ENCODE results near the gene LASP1.

LASP1 gene

DNA sequence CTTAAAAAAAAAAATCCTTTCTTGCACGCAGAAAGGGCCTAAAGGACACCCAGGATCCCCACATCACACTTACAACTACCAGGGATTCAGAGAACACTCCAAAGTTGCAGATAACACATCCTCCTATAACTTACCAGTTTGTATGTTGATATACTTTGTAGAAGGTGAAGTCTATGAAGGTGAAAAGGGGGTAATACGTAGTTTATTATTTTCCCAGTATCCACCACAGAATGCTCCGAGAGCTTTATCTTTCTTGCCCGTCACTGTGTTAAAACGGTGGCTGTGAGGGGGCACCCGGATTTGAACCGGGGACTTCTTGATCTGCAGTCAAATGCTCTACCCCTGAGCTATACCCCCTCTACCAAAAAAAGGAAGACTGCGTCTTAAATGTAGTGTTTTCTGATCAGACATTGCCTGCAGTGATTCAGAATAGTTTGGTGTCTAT is 8.4 kb upstream of the LASP1 start:
- Mint-ChIP-seq H3K27ac (peak overlapping the region; percentile 86), H3K9me3 (no peaks in the 10 kb centered on the region), H3K4me3 (peak overlapping the region; percentile 6), H3K4me1 (peaks cover 7% of the 10 kb centered on the region), H3K27me3 (no peaks in the 10 kb centered on the region), H3K36me3 (ENCODE audit: low read depth) (no peaks in the 10 kb centered on the region)
- DNase-seq (peak; percentile 52), ATAC-seq (peak; percentile 95)

DNA sequence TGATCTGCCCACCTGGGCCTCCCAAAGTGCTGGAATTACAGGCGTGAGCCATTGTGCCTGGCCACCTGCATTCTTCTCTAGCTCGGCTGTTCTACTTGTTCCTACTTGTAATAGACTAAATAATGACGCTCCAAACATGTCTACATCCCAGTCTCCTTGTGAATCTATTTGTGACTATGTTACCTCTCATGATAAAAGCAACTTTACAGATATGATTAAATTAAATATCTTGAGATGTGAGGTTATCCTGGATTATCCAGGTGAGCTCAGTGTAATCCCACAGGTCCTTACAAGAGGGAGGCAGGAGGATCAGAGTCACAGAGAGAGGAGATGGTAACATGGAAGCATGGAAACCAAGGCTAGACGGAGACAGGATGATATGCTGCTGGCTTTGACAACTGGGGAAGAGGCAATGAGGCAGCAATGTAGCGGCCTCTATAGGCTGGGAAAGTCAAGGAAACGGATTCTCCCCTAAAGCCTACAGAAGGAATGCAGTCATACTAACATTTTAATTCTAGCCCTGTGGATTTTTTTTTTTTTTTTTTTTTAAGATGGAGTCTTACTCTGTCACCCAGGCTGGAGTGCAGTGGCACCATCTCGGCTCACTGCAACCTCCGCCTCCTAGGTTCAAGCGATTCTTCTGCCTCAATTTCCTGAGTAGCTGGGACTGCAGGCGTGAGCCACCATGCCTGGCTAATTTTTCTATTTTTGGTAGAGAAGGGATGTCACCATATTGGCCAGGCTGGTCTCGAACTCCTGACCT is 5.0 kb upstream of the LASP1 start:
- H3K36me3 Mint-ChIP-seq (ENCODE audit: low read depth), result peaks cover 2% of the 10 kb centered on the region

DNA sequence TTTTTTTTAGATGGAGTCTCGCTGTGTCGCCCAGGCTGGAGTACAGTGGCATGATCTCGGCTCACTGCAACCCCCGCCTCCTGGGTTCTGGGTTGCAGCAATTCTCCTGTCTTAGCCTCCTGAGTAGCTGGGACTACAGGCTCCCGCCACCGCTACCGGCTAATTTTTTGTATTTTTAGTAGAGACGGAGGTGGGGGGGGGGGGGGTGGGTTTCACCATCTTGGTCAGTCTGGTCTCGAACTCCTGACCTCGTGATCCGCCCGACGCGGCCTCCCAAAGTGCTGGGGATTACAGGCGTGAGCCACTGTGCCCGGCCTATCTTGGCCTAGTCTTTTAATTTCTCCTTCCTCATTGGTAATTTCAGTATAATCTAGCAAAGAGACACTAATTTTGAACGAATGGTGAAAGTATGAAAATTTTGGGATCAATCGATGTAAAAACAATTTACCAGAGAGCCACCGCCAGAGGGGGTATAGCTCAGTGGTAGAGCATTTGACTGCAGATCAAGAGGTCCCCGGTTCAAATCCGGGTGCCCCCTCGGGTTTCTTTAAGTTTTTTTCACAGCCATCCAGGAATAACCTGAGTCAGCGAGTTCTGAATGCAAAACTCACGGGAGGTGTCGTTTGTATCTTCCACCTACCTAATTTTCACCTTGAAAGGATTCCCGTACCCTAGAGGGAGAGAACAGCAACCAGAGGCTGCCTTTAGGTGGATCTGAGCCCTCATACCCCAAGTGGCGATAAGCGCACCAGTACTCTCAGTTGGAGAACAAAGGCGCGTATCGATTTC is 2.5 kb upstream of the LASP1 start:
- ATAC-seq (no peak), DNase-seq (peak; percentile 74)
- Mint-ChIP-seq H3K4me1 (peaks cover 38% of the 10 kb centered on the region), H3K27me3 (peaks cover 6% of the 10 kb centered on the region), H3K9me3 (no peaks in the 10 kb centered on the region), H3K4me3 (peak overlapping the region; percentile 93), H3K27ac (peak overlapping the region; percentile 99), H3K36me3 (ENCODE audit: low read depth) (peaks cover 6% of the 10 kb centered on the region)

More for the DNA sequence above, 5.0 kb upstream of the LASP1 start:
- Mint-ChIP-seq H3K4me3 (no peak overlapping the region), H3K9me3 (no peaks in the 10 kb centered on the region), H3K27ac (no peak overlapping the region), H3K4me1 (peaks cover 29% of the 10 kb centered on the region), H3K27me3 (peaks cover 6% of the 10 kb centered on the region)
- DNase-seq (no peak), ATAC-seq (no peak)

DNA sequence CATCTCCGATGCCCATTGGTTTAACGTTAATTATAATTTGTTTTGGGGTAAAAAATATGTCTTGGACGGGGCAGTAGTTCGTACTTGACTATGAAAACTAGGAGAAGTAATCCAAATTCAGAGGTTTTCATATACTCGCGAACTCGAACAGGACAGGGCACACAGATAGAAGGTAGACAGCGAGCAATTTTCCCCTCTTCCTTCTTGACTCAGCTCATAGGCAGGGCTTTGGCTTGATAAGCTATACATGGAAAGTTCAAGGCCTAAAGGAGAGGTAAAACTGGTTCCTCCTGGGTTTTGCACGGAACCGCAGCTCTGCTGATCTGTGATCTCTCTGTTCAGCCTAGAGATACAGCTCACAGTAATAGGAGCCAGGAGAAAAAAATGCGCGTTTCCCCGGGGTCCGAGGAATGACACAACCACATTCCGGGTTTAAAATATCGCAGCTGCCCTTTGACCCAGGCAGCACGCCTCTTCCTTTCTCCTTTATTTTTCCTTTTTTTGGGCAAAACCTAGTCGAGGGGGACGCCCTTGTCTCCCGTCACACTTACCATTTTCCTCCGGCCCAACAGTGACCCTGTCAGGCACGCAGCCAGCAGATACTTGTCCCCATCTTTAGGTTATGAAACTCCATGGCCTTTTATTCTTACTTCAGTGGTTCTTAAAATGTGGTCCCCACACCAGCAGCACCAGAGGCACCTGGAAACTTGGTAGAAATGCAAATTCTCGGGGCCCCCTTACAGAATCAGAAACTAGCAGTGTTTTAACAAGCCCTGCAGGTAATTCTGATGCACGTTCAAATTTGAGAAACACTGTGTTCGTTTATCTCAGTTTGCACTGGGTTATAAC is 1.7 kb upstream of the LASP1 start:
- H3K27me3 Mint-ChIP-seq, result peaks cover 6% of the 10 kb centered on the region
- peak overlapping the region; percentile 93 for H3K4me3 Mint-ChIP-seq
- H3K4me1 Mint-ChIP-seq, result peaks cover 46% of the 10 kb centered on the region
- no peaks in the 10 kb centered on the region for H3K9me3 Mint-ChIP-seq
- DNase-seq (peak; percentile 52), ATAC-seq (peak; percentile 6)
- H3K27ac Mint-ChIP-seq, result peak overlapping the region; percentile 99
- peaks cover 6% of the 10 kb centered on the region for H3K36me3 Mint-ChIP-seq (ENCODE audit: low read depth)

DNA sequence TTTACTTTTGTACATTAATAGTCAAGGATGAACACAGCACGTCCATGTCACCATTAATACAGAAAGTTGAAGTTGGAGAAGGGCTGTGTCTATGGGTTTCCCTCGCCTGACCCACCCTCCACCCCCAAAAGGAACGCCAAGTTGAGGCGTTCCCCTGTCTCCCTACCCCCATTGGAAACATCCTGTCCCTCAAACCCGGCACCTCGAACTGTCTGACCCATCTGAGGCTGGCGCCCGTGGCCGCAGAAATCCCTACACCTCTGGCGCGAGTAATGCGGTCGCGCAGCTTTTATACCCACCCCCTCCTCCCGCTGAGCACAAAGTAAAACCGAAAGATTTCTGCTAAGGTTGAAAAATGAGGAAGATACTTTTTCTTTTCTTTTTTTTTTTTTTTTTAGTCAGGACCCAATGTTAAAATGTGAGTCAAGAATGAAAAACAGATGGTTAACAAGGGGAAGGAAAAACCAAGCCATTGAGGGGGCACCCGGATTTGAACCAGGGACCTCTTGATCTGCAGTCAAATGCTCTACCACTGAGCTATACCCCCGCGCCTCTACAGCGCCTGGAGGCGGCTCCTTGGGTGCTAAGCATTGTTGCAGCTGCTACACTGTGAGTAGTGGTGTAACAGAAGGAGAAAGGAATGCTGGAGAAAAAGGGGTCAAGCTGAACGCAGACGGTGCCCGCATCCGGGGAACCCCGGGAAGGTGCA is 887 bp upstream of the LASP1 start:
- peak overlapping the region; percentile 93 for H3K4me3 Mint-ChIP-seq
- no peaks in the 10 kb centered on the region for H3K9me3 Mint-ChIP-seq
- H3K36me3 Mint-ChIP-seq (ENCODE audit: low read depth), result peaks cover 6% of the 10 kb centered on the region
- peaks cover 6% of the 10 kb centered on the region for H3K27me3 Mint-ChIP-seq
- H3K4me1 Mint-ChIP-seq, result peaks cover 50% of the 10 kb centered on the region
- ATAC-seq (peak; percentile 50), DNase-seq (peak; percentile 94)
- peak overlapping the region; percentile 99 for H3K27ac Mint-ChIP-seq

DNA sequence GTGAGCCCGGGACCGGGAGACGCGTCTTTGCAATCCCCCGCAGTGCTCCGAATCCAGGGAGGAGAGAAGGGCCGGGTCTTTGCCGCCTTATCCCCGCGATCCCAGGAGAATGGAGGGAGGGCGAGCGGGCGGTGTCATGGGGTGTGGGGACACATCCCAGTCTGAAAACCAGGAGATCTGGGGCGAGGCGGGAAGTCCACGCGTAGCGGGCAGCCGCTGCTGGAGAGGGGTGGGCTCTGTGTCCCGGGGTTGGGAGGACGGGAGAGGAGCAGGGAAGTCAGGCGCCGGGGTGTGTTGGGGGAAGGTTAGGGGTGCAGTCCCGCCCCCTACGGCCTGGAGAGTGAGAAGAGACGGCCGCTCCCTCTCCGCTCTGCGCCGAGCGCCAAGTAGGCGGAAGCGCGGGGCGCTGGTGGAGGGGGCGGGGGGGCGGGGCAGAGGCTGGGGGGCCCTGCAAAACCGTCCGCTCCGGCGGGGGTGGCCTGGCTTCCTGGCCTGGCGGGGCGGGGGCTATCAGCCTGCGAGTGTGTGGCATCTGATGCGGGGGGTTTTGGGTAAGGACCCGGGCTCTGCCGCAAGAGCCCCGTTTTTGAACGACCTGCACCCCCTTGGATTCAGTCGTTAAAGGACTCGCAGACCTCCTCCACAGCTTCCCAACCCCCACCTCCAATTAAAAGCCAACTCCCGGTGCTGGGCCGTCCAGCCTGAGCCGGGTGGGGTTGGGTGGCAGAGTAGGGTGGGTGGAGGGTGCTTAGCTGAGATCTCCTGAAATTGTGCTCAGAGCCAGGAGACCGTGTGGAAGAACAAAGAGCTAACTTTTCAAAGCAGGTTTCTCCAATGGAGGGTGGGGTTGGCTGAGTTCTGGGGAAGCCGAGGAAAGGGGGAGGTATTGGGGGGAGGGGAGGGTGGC is 654 bp downstream of the LASP1 start:
- ATAC-seq, result peak; percentile 33
- Mint-ChIP-seq H3K27ac (peak overlapping the region; percentile 97), H3K36me3 (ENCODE audit: low read depth) (peaks cover 6% of the 10 kb centered on the region), H3K4me3 (peak overlapping the region; percentile 92), H3K9me3 (no peaks in the 10 kb centered on the region), H3K4me1 (peaks cover 66% of the 10 kb centered on the region), H3K27me3 (peaks cover 6% of the 10 kb centered on the region)
- peak; percentile 79 for DNase-seq

DNA sequence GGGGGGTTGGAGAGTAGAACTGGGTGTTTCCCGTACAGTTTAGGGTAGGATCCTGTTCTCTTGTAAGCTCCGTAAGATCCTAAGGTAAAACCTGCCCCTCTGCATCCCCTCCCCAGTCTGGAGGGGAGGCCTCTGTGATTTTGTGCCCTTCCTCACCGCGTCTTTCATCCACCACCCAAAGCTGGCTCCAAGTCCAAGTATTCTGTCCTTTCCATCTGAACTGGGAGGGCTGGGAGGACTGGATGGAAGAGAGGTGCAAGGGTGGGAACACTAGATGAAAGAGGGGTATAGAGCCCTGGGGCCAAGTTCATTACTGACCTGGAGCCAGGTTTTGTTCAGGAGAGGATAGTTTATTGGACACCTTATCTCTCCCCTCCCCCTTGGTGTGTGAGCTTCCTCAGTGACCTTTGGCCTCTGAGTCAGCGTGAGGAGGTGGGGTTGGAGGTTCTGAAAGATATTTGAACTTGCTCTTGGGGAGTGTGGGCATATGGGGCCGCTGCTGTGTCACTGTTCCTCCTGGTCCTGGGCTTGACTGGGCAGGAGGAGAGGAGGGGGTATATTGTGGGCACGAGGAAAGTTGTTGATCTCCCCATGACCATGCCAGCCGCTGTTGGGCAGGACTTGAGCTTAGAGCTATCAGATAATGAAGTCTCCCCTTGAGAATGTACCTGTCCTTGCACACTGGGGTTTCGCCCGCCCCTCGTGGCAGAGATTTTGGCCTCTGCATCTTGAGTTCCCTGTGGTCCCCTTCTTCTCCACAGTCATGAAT is 1.6 kb downstream of the LASP1 start:
- ATAC-seq, result peak; percentile 25
- H3K4me3 Mint-ChIP-seq, result peak overlapping the region; percentile 92
- H3K4me1 Mint-ChIP-seq, result peaks cover 71% of the 10 kb centered on the region
- H3K9me3 Mint-ChIP-seq, result no peaks in the 10 kb centered on the region
- peak overlapping the region; percentile 97 for H3K27ac Mint-ChIP-seq
- peak; percentile 80 for DNase-seq
- peaks cover 6% of the 10 kb centered on the region for H3K27me3 Mint-ChIP-seq
- H3K36me3 Mint-ChIP-seq (ENCODE audit: low read depth), result peaks cover 7% of the 10 kb centered on the region

DNA sequence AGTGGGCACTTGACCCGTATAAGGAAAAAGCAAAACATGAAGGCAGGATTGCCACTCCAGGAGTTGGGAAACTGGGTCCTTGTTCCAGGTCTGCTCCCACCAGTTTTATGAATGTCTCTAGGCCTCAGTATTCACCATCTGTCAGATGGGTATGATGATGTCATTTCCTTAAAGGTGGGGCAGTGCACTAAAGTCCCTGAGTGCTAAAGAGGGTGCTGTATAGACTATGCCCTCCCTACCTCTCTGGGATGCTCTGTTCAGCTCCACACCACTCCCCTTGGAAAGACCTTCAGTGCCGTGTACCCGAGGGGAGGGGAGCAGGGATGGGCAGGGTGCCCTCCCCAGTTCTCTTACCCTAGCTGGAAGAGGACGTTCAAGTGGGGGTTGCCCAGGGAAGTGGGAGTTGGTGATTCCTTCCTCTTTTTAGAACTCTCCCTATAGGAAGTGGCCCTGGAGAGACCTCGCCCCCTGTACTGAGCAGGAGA is 2.2 kb downstream of the LASP1 start:
- Mint-ChIP-seq H3K36me3 (ENCODE audit: low read depth) (peaks cover 9% of the 10 kb centered on the region), H3K4me3 (peak overlapping the region; percentile 92), H3K4me1 (peaks cover 78% of the 10 kb centered on the region), H3K9me3 (no peaks in the 10 kb centered on the region), H3K27me3 (peaks cover 6% of the 10 kb centered on the region), H3K27ac (peak overlapping the region; percentile 97)
- DNase-seq, result no peak
- no peak for ATAC-seq

DNA sequence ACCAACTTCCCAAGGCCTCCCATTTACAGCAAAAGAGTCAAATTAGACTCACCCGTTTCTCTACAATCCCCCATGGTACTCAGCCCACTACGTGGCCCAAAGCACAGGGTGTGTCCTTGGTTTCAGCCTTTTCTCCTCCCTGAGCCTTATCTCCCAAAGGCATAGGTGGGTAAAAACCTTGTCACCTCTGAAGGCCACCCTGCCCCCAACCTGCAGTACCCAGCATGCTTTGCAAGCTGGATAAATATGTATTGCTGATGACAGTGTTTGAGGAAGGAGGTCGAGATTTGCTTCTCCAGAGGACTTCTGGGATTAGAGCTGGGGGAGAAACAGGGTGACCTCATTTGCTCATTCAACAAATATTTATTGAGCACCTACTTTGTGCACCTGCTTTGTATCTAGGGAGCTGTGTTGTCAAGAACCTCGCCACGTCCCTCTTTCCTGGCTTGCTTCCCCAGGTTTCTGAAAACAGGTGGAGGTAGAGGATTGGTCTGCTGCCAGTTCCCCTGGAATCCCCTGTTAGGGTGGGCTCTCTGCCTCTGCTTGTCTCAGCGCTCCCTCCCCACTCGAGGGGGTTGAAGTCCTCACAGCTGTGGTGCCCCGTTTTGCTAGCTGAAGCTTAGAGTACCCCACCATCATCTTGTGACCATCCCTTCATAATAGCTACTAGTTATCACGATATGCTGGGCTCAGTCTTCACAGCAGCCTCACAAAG is 3.0 kb downstream of the LASP1 start:
- H3K4me3 Mint-ChIP-seq, result peak overlapping the region; percentile 92
- no peaks in the 10 kb centered on the region for H3K9me3 Mint-ChIP-seq
- peak overlapping the region; percentile 97 for H3K27ac Mint-ChIP-seq
- DNase-seq (no peak), ATAC-seq (no peak)
- peaks cover 79% of the 10 kb centered on the region for H3K4me1 Mint-ChIP-seq
- H3K36me3 Mint-ChIP-seq (ENCODE audit: low read depth), result peaks cover 7% of the 10 kb centered on the region
- H3K27me3 Mint-ChIP-seq, result peaks cover 4% of the 10 kb centered on the region

DNA sequence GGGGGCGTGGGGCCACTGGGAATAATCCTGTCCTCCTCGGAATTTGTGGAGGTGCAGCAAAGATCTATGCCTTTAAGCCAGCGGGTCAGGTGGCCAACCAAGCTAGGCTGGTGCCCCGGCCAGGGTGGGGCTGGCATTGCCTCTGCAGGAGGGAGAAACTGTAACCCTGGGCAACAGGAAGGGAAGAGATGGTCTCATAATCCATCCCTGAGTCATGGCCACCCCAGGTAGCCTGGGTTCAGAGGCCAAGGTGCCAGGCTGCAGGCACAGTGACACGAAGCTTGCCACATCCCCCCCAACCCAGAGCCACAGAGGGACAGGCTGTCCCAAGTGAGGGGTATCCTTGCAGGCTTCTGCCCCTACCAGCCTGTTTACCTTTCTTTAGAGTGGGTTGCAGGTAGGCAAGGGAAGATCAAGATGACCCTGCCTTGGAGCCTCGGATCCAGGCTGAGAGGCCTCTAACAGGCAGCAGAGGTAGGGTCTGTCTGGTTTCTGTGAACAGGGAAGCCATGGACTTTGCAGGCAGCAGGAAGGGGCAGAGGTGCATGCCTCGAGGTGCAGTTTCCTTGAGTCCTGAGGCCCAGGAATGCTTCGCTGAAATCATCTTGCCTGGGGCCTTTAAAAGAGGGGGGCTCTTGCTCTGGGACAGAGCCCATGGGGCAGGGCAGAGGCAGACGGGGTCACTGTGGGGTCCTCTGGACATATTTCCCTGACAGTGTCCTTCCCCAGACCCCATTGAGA is 4.0 kb downstream of the LASP1 start:
- Mint-ChIP-seq H3K27me3 (peaks cover 4% of the 10 kb centered on the region), H3K27ac (peak overlapping the region; percentile 97), H3K36me3 (ENCODE audit: low read depth) (peaks cover 8% of the 10 kb centered on the region), H3K9me3 (no peaks in the 10 kb centered on the region), H3K4me3 (no peak overlapping the region), H3K4me1 (peaks cover 79% of the 10 kb centered on the region)
- no peak for DNase-seq
- ATAC-seq, result no peak

DNA sequence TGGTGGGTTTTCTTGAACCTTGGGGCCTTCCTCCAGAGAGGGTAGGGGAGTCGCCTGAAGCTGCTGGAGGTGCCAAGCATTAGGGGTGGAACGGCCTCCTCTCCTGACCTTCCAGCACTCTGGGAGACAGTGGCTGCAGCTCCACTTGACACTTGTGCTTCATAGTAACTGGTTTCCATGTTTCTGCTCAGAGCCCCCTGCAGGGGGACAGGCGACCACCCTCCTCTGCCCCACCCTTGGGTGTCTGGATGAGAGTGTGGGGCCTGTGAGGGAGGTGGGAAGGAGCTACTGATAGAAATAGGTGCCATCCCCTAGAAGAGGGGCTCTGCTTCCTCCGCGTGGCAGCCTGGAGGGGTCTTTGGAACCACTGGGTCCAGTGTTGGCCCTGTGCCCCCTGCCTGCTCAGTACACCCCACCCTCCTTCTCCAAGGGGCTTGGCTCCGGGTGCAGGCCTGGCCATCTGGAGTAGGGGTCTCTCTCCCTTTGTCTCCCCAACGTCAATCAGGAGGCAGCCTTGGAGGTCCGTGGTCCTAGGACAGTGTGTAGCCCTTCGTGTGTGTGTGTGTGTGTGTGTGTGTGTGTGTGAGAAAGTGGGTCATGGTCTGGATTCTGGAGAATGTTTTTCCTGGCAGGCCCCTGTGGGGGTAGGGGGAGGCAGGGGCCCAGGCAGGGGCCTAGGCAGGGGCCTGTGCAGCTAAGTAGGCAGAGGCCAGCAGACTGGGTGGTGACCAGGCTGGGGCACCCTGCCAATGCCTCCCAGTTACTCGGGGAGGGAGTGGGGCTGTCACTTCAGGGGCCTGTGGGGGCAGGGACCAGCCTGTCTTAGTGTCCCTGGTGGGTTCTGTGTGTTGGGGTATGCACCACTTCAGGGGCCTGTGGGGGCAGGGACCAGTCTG is 4.9 kb downstream of the LASP1 start:
- no peak for DNase-seq
- no peaks in the 10 kb centered on the region for H3K27me3 Mint-ChIP-seq
- H3K4me3 Mint-ChIP-seq, result no peak overlapping the region
- peaks cover 81% of the 10 kb centered on the region for H3K4me1 Mint-ChIP-seq
- no peak for ATAC-seq
- H3K9me3 Mint-ChIP-seq, result no peaks in the 10 kb centered on the region
- H3K27ac Mint-ChIP-seq, result peak overlapping the region; percentile 81
- H3K36me3 Mint-ChIP-seq (ENCODE audit: low read depth), result peaks cover 12% of the 10 kb centered on the region
